Fibroblast of the conjunctiva (primary cell): ENCODE data around the gene KBTBD13.
A peak's percentile ranks its signal among the peaks of the same experiment; 100 is the strongest.

Source experiments
- DNase-seq: peaks from one replicate; pipeline ENCODE4 v3.0.0-alpha.2; 2010; ENCODE audit warnings: low read depth

The KBTBD13 gene

DNA sequence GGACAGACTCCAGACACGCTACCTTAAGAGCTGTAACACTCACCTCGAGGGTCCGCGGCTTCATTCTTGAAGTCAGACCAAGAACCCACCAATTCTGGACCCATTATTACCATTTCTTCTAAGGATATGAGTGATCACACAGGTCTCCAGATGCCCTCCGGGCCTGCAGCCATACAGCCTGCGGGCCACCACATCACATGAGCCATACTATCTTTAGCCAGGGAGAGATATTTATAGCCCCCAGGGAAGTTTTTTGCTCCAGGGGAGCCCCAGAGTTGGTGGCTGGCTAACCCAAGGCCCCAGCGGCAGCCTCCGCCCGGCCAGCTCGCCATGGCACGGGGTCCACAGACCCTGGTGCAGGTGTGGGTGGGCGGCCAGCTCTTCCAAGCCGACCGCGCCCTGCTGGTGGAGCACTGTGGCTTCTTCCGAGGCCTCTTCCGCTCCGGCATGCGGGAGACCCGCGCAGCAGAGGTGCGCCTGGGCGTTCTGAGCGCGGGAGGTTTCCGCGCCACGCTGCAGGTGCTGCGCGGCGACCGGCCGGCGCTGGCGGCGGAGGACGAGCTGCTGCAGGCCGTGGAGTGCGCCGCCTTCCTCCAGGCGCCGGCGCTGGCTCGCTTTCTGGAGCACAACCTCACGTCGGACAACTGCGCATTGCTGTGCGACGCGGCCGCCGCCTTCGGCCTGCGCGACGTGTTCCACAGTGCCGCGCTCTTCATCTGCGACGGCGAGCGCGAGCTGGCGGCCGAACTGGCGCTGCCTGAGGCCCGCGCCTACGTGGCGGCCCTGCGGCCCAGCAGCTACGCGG lies at the start of gene KBTBD13:
Gene KBTBD13, plus strand, starts transcription at position 261 of the 805 bp plus-strand sequence. Its CDS starts 70 bp downstream, at position 331.
- no peak for DNase-seq

DNA sequence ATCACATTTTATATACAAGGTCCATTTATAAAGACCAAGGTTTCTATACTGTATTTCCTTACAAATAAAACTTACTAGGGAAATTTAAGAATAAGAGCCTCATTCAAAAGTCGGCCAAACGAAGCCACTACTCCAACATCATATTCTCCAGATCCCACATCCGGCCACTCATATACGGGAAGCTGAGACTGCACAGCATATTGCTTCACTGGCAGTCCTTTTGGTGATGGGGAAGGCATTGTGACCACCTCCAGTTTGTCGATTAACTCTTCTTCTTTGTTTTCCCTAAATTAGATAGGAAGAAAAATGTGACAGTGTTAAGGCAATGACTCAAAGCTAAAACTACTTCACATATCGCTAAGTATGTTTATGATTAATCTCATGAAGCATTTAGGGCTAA lies 49.8 kb upstream of the KBTBD13 start:
- no peak for DNase-seq

DNA sequence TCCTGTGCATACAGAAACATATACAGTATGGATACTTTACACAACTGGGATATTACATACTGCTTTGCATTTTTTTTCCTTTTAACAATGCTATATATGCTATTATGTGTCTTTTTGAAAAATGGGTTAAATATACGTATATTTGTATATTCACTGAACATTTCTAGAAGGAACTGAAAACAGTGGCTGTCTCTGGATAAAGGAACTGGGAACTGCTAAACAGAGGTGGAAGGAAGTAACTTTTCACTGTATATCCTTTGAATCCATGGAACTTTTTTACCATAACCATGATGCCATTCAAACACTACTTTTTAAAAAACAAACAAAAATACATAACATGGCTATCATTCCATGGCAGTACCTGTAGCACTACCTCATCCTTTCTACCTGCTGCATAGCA lies 49.0 kb upstream of the KBTBD13 start:
- no peak for DNase-seq

DNA sequence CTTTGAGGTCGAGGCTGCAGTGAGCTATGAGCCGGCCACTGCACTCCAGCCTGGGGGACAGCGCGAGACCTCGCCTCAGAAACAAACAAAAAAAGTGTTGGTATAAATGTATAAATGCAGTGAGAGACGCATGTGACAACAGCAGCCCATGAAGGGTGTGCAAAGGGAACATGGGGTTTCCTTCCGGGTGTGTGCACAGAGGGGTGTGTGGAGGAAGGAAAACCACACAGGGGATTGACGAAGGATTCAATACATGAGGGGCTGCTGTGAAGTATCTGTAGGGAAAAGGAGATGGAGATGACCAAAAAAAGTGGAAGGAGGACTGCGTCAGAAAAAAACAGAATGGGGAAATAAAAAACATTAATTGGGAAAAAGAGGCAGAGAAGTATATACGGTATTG lies 48.2 kb upstream of the KBTBD13 start:
- no peak for DNase-seq

DNA sequence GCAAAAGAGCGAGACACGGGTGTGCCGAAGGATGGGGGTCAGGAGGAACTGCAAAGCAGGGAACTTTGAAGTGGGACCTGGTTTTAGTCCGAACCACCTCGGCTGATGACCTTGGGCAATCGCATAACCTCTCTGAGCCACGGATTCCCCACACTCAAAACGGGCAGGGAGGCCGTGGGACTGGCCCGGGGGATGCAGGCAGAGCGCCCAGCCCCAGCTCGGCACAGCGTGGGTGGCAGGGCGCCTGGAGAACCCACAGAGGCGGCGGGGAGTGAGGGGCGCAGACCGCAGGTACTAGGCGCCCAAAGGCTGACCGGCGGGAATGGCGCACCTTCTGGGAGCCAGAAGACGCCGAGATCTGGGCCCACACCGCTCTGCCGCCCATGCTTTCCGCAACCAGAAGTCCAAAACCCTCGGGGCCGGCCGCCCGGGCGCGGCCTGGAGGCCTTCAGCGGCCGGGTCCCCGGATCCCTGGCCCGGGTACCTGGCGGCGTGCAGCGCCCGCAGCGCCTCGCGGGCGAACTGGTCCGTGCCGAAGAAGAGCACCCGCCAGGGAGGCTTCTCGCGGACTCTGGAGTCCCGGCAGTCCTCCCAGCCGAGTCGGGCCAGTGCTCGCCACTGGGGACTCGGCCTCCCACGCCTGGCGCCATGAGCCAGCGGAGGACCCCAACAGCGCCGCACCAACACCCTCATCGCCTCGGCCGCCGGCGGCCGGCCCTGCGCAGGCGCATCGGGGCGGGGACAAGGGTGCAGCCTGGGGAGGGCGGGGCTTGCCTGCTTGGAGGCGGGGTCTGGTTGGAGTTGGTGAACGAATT lies 47.4 kb upstream of the KBTBD13 start, which contains the start of gene MTFMT:
Gene MTFMT, minus strand, starts transcription at position 719 of the 815 bp plus-strand sequence. Its CDS starts 26 bp downstream, at position 693.
- peak; percentile 53 for DNase-seq

DNA sequence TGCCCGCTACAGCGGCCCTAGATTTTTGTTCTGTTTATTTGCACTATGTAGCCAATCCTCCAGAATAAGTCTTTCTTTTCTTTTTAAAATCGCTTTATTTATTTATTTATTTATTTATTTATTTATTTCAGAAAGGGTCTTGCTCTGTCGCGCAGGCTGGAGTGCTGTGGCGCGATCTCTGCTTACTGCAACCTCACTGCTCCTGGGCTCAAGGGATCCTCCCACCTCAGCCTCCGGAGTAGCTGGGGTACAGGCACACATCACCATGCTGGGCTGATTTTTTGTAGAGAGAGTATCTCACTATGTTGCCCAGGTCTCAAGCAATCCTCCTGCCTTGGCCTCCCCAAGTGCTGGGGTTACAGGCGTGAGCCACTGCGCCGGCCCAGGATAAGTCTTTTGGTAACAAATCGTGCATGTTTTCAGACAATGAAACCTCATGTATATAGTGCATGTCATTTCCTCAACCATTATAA lies 46.8 kb upstream of the KBTBD13 start:
- no peak for DNase-seq

DNA sequence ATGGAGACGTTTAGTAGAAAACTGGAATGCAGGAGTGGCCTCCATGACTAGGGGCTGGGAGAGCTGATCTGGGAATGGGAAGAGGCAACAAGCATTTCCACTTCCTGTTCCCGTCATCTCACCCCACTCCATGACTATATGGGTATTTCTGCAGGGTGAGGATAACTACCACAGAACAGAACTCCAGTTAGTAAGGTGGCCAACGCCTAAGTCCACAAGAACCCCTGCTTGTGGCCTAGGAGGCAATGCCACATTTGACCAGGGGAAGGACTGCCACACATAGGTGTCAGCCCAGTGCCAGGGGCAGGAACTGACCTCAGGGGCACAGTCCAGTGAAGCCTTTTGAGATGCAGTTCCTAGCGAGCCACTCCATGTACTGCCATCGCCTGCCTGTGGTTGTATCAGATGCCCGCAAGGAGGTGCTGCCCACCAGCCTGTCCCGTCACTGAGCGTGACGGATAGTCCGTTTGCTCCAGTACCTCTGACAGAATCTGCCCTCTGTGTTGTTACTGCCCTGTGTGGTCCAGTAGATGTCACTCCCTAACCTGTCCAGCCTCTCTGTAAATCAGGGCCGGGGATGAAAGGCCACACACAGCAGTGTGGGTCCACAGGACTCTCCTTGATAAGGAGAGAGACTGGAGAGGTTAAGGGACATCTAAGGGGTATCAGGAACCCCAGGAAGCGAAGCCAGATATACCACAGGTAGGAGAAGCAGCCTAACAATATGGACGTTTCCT lies 43.6 kb upstream of the KBTBD13 start:
- DNase-seq: peak; percentile 53

DNA sequence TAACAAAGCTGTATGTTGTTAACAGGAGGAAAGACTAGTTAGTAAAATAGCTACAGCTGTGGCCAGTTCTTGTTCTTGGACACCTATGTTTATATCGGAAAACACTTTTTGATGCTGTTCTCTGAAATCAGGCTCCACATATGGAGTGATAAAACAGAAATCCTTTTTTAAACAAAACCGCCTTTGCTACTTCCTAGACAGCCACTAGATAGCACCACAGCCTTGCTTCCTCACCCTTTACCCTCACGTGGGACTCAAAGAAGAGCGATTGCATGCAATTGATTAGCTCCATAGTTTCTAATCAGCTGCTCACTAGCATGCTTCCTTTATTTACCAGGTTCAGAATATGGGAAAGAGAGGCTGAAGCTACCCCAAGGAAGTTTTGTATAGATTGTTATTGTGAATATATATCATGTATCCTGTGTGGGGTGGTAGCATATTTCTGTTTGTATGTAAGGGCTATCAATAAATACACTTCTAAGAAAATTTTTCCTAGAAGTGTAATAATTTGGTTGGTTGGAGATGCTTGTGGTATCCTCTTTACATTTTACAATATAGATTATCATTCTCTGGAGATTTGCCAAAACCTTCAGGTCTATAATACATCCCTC lies 42.8 kb upstream of the KBTBD13 start:
- DNase-seq: peak; percentile 40

DNA sequence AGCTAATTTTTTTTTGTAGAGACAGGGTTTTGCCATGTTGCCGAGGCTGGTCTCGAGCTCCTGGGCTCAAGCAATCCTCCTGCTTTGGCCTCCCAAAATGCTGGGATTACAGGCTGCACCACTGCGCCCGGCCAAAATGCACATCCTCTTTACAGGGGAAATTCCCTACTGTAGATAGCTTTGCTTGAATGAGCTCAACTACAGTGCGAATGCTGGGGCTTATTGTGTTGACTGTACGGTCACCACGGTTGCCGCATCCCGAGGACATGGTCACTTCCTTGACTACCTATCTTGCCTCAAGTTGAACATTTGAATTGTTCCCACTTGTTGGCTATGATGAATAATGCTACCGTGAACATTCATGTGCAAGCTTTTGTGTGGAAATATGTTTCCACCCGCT lies 41.8 kb upstream of the KBTBD13 start:
- no peak for DNase-seq

DNA sequence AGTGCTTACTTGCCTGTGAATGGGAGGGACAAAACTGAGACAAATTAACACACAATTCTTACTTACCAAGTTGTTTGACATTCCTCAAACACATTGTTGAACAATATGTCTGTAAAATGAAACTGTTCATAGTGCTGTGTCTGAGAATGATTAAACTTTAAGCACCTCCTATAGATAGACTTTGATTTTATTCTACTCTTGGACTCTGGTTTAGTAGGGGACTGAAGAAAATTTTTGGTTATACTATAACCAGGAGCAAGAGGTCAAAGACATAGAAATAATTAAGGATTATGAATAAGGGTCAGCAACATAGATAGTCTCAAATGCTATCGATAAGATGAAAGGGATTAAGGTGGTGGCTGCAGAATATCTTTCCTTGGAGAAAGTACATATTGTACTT lies 39.2 kb upstream of the KBTBD13 start:
- no peak for DNase-seq

DNA sequence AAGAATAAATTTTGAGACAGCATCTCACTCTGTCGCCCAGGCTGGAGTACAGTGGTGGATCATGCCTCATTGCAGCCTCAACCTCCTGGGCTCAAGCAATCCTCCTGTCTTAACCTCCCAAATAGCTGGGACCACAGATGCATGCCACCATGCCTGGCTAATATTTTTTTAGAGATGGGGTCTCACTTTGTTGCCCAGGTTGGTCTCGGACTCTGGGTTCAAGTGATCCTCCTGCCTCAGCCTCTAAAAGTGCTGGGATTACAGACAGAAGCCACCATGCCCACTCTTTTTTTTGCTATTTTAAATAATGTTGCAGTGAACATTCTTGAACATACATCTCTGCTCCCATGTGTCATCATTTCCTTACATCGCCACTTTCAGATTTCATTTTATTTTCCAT lies 38.1 kb upstream of the KBTBD13 start:
- no peak for DNase-seq

DNA sequence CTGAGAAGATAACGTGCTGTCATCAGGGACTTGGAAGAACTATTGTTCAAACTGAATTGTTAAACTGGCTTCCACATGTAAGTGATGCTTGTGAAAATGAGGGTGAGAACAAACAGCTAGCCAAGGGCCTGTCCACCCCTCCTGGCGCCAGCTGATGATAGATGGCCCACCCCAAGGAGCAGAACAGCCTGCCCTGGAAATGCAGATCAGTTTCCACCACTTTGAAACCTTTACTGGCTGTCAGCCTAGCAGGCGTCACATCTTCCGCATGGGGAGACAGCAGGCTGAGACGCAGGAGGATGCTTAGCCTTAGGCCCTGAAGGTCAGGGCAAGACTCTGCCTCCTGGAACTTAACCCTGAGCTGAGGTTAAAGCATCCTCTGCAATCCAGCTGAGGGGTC lies 37.7 kb upstream of the KBTBD13 start:
- DNase-seq: no peak

DNA sequence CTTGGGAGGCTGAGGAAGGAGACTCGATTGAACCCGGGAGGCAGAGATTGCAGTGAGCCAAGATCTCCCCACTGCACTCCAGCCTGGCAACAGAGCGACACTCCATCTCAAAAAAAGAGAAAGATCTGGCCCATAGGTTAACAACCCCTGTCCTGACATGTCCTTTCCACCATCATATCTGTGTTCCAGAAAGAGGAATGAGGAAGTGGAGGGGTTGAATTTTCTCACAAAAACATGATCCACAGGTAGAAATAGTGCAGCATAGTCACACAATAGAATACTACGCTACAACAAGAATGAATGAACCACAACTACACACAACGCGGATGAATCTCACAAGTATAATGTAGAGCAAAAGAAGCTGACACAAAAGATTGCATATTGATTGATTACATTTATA lies 36.1 kb upstream of the KBTBD13 start:
- DNase-seq: no peak

DNA sequence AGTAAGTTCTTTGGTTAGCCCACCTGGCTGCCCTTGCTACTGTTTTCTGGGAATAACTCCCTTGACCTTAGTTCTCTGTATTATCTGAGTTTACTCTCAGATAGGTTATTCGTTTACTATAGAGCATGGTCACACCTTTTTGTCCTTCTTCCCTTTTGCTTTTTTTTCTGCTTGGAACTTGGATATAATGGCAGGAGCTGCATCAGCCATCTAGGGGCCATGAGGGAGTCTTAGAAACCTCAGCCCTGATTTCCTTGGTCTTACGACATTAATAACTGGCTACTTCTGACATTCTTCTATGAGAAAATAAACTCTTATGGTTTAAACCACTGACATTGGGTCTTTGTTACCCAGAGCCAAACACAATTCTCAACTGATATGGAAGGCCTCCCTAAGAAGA lies 34.8 kb upstream of the KBTBD13 start:
- DNase-seq: no peak

DNA sequence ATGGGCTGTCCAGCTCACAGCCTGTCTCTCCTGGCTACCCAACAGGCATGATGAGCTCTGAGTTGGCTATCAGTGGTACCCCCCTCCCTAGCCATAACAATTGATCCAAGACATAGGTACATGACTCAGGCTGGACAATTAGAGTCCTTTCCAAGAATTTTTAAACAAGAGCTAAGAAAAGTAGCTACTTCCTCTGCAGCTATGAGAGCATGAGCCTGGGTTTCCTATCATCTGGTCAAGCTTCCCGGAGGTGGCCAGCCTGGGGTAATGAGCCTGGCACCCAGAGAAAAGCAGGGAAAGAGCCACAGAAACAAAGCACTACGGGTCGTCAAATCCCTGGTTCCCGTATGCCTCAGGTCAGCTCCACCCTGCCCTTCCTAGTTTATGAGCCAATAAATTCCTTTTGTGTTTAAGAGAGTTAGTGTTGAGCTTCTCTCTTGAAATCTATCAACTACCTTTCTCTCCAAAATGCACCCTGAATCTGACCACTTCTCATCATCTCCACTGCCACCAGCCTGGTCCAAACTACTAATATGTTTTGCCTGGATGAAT lies 33.7 kb upstream of the KBTBD13 start:
- DNase-seq: no peak

DNA sequence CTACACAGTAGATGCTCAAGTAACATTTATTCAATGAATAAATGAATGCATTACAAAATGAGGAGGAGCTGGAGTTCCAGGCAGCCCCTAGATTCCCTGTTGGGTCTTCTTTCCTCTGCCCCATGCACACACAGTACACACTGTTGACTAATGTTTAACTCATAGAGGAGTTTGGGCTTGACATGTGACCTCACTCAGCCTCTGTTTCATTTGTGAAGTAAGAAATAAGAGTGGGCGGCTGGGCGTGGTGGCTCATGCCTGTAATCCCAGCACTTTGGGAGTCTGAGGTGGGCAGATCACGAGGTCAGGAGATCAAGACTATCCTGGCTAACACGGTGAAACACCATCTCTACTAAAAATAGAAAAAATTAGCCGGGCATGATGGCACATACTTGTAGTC lies 32.3 kb upstream of the KBTBD13 start:
- peak; percentile 39 for DNase-seq

DNA sequence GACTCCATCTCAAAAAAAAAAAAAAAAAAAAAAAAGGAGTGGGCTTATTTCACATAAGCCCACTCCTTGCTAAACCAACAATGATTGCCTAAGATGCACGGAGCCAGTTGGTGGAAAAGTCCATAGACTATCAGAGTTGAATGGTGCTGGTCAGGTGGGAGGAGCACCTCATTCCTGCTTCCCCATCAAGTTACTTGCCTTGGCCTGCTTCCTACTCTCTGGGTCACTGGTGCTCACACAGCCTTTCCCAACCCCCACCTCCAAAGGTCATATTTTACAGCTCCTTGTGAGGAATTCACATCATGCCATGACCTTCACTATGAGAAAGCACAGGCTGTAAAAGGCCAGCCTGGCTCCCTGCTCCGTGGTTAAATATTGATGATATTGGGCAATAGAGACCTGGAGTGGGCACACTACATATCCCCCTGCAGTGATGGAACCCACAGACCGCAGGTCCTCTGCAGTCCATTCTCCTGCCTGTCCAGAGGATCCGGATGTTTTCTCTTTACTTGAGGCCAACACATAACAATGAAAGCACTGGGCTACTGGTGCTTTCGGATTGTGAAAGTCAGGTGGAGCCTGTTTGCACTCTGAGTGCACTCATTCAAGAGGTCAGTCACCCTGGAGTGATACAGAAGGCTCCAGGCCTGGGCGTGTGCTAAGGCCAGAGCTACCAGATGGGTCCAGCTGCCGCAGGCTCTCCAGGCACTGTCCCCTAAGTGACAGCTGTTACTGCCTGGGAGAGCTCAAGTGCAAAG lies 31.6 kb upstream of the KBTBD13 start, which contains the start of gene SLC51B:
Gene SLC51B, plus strand, starts transcription at position 664 of the 758 bp plus-strand sequence. CDS start 4,618 bp downstream, outside the sequence.
- DNase-seq: no peak

DNA sequence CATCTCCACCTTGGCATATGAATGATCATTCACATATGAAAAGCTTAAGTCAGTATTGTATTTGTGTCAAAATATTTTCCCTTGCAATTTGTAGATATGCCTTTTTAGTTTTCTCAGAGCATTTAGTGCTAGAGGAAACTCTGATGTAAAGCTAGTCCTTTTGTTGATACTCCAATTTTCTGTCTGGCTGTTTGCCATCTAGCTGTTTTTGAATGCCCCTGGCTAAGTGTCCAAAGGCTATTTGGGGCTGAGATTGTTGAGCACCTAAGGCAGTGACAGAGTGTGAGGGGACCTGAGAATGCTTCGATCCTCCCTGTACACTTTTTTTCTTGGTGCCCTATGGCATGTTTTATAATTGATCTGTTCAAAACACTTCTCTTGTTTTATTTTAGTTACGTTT lies 28.3 kb upstream of the KBTBD13 start:
- no peak for DNase-seq

DNA sequence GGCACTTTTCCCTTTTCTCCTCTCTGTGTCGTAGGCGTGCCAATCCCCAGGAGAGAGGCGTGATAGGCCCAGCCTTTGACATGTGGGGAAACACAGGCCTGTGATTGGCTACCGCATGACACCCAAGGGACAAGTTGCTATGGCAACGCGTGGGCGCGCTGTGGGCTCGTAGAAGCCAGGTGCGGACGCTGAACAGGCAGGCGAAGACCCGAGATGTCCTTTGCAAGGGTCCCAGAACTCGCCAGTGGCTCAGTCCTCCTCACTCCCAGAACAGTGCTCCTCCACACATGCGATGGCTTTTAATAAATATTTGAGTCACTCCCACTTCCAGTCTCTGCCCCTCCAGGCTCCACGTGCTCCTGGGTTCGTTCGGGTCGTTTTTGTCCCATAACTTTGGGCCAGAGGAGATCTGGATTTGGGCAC lies 27.1 kb upstream of the KBTBD13 start:
- DNase-seq: peak; percentile 85

DNA sequence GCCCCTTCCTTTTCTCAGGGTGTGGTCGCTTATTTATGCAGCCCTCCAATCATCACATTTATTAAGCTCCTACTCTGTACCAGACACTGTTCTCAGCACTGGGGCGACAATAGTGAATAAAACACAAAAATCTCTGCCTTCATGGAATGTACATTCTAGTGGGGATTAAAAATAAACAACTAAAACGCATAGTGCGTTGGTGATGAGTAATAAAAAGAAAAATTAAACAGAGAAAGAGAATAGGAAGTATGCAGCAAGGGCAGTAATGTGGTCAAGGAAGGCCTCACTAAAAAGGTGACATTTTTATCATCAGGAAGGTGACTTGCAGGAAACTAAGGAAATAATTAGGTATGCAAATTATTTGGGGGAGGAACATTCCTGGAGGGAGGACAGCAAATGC lies 26.3 kb upstream of the KBTBD13 start:
- no peak for DNase-seq

DNA sequence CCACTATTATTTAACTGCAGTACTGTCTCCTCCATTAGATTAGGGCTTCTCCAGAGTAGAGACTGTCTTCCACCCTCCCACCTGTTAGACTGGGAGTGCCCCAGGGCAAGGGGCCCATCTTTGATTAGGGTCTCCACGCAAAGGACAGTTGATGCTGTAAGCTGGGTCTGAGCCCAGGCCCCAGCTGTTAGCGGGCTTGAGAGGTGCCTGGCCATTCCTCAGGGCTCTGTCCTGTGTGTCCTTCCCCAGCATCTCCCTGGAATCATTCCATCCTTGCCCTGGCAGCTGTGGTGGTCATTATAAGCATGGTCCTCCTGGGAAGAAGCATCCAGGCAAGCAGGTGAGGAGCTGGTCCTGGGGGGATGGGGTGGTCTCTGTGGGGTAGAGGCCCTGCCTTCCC lies 25.3 kb upstream of the KBTBD13 start:
- no peak for DNase-seq
